Activated CD8-positive, alpha-beta T cell treated with anti-CD3 and anti-CD28 coated beads for 36 hours (primary cell): ENCODE measurements around the gene CCDC146. TPM values are rescaled to one million over a fixed set of nuclear protein-coding genes. Genes with fewer than 3 reads are reported as not detected.

ENCODE experiments used
- ATAC-seq: fragments of 200-7000 bp; cut with Tn5 transposase; one replicate; pipeline ENCODE4 v1.10.0; 2021; ENCODE audit warnings: mild to moderate bottlenecking, moderate library complexity
- CTCF ChIA-PET: fragments of 350-600 bp; sonication (Branson Sonifier 250); formaldehyde crosslinking; loops from one replicate; lab custom pipeline; 2021; ENCODE audit warnings: antibody characterized with exemption; lab: Charles Lee
- POLR2A ChIA-PET: fragments of 350-600 bp; sonication (Branson Sonifier 250); formaldehyde crosslinking; loops from one replicate; lab custom pipeline; 2021; ENCODE audit warnings: antibody characterized with exemption; lab: Charles Lee
- DNase-seq: peaks from one replicate; pipeline ENCODE4 v3.0.0-alpha.2; 2020
- H3K27ac Mint-ChIP-seq: one replicate; pipeline ENCODE4 v1.8.0; 2021; ENCODE audit warnings: mild to moderate bottlenecking, mixed read lengths
- H3K27me3 Mint-ChIP-seq: one replicate; pipeline ENCODE4 v1.8.0; 2021; ENCODE audit warnings: mixed read lengths
- H3K36me3 Mint-ChIP-seq: one replicate; pipeline ENCODE4 v1.8.0; 2021; ENCODE audit warnings: low read depth, mixed read lengths
- H3K4me1 Mint-ChIP-seq: one replicate; pipeline ENCODE4 v1.8.0; 2021; ENCODE audit warnings: low read depth, mixed read lengths
- H3K4me3 Mint-ChIP-seq: one replicate; pipeline ENCODE4 v1.8.0; 2021; ENCODE audit warnings: mild to moderate bottlenecking, moderate library complexity, mixed read lengths
- H3K9me3 Mint-ChIP-seq: one replicate; pipeline ENCODE4 v1.8.0; 2021; ENCODE audit warnings: mixed read lengths
- CTCF ChIP-seq: fragments of 200-600 bp; IDR thresholded peaks from one replicate; pipeline ENCODE4 v1.8.0; 2022; ENCODE audit warnings: antibody characterized with exemption, mild to moderate bottlenecking
- intact Hi-C: fragments of 100-400 bp; cut with micrococcal nuclease; formaldehyde crosslinking; loops from one replicate; pipeline ENCODE4 v1.10.0; 2022
- total RNA-seq, 2 experiments: library from RNA; stranded (reverse); gene quantifications; one replicate each; pipeline ENCODE4 v1.2.3, GENCODE V29; 2021

Gene CCDC146
- total RNA-seq, 2 experiments from 2014 or later, result 2.1 to 2.6 TPM

- H3K36me3 Mint-ChIP-seq, result peaks cover 6% of the 10 kb centered on the region
- H3K4me3 Mint-ChIP-seq, result no peak overlapping the region
- ATAC-seq, result no peak
- CTCF ChIA-PET, result interaction anchor here (3.0 to 4.2 kb wide), 3 partner anchors 7 to 87 kb away, joined by 22 to 36 read pairs (median 30); partner anchors contain the start of gene FGL2
- H3K4me1 Mint-ChIP-seq, result peaks cover 10% of the 10 kb centered on the region
- no peak for TF ChIP-seq CTCF
- no peak overlapping the region for H3K27ac Mint-ChIP-seq
- no peaks in the 10 kb centered on the region for H3K9me3 Mint-ChIP-seq
- no peak for DNase-seq
- H3K27me3 Mint-ChIP-seq, result no peaks in the 10 kb centered on the region
- intact Hi-C loops, result loop anchor here (5.0 kb wide), 2 partner anchors 87 to 123 kb away; partner anchors contain the start of gene CCDC146
- POLR2A ChIA-PET, result interaction anchor here (0.9 kb wide), 1 partner anchor 10 kb away, joined by 3 read pairs; no protein-coding TSS in a partner anchor
Measured at GRCh38 chr7:77245015-77245755, 122.8 kb downstream of the CCDC146 start.

GRCh38 chr7:77246026-77246640, 123.7 kb downstream of the CCDC146 start:
- DNase-seq, result peak; percentile 39
- H3K4me3 Mint-ChIP-seq, result no peak overlapping the region
- TF ChIP-seq CTCF, result no peak
- H3K27me3 Mint-ChIP-seq, result no peaks in the 10 kb centered on the region
- peaks cover 6% of the 10 kb centered on the region for H3K36me3 Mint-ChIP-seq
- H3K27ac Mint-ChIP-seq, result no peak overlapping the region
- intact Hi-C loops, result loop anchor here (5.0 kb wide), 2 partner anchors 86 to 124 kb away; partner anchors contain the start of gene CCDC146
- POLR2A ChIA-PET, result no interaction called here
- peak; percentile 45 for ATAC-seq
- CTCF ChIA-PET, result interaction anchor here (0.9 to 4.2 kb wide), 22 partner anchors 8 to 927 kb away, joined by 3 to 39 read pairs (median 8); partner anchors contain the start of genes CCDC146 and FGL2
- peaks cover 10% of the 10 kb centered on the region for H3K4me1 Mint-ChIP-seq
- H3K9me3 Mint-ChIP-seq, result no peaks in the 10 kb centered on the region

GRCh38 chr7:77247206-77247850, 124.9 kb downstream of the CCDC146 start:
- H3K36me3 Mint-ChIP-seq, result no peaks in the 10 kb centered on the region
- H3K4me3 Mint-ChIP-seq, result no peak overlapping the region
- no peak overlapping the region for H3K27ac Mint-ChIP-seq
- ChIA-PET POLR2A (interaction anchor here (1.5 kb wide), 1 partner anchor 15 kb away, joined by 3 read pairs; no protein-coding TSS in a partner anchor), CTCF (interaction anchor here (0.6 to 4.2 kb wide), 36 partner anchors 8 to 928 kb away, joined by 3 to 39 read pairs (median 6); partner anchors contain the start of genes CCDC146 and FGL2)
- no peaks in the 10 kb centered on the region for H3K9me3 Mint-ChIP-seq
- TF ChIP-seq CTCF, result peak; percentile 82
- H3K4me1 Mint-ChIP-seq, result peaks cover 10% of the 10 kb centered on the region
- DNase-seq (peak; percentile 97), ATAC-seq (peak; percentile 97)
- intact Hi-C loops, result loop anchor here (5.0 kb wide), 2 partner anchors 85 to 125 kb away; partner anchors contain the start of gene CCDC146
- no peaks in the 10 kb centered on the region for H3K27me3 Mint-ChIP-seq

GRCh38 chr7:77248154-77248553, 125.7 kb downstream of the CCDC146 start:
- no peak for TF ChIP-seq CTCF
- Mint-ChIP-seq H3K9me3 (no peaks in the 10 kb centered on the region), H3K27ac (no peak overlapping the region), H3K4me1 (peaks cover 10% of the 10 kb centered on the region), H3K36me3 (no peaks in the 10 kb centered on the region), H3K27me3 (no peaks in the 10 kb centered on the region), H3K4me3 (no peak overlapping the region)
- intact Hi-C loops, result loop anchor here (5.0 kb wide), 2 partner anchors 84 to 126 kb away; partner anchors contain the start of gene CCDC146
- CTCF ChIA-PET, result interaction anchor here (0.8 to 4.2 kb wide), 14 partner anchors 7 to 126 kb away, joined by 3 to 39 read pairs (median 12); partner anchors contain the start of genes CCDC146 and FGL2
- ATAC-seq (no peak), DNase-seq (no peak)
- POLR2A ChIA-PET, result interaction anchor here (0.7 to 1.5 kb wide), 2 partner anchors 14 to 126 kb away, joined by 3 read pairs; partner anchors contain the start of gene CCDC146
